HepG2 (cell line): Measurements from ENCODE around the gene C6orf58. TPM values are rescaled to one million over a fixed set of nuclear protein-coding genes. Genes with fewer than 3 reads are reported as not detected.

Source experiments
- ATAC-seq: fragments of 200-7000 bp; cut with Tn5 transposase; 3 replicates; pipeline ENCODE4 v1.9.1; 2020; ENCODE audit warnings: mild to moderate bottlenecking, moderate library complexity
- BruUV-seq: library from RNA; stranded (reverse); fragments of 400-500 nt; replicated peaks from 2 replicates; lab custom pipeline; 2021; lab: Mats Ljungman, UMichigan
- CTCF ChIA-PET: fragments of 300-600 bp; formaldehyde crosslinking; extraction: SDS; loops from one replicate; lab custom pipeline; 2021; ENCODE audit warnings: low total read pairs, inconsistent platforms, low intra/inter-chr PET ratio; lab: Yijun Ruan, JAX
- POLR2A ChIA-PET: fragments of 350-600 bp; sonication (Branson Sonifier 250); formaldehyde crosslinking; loops from one replicate; lab custom pipeline; 2020; ENCODE audit warnings: antibody characterized with exemption, inconsistent platforms; lab: Yijun Ruan, JAX
- DNase-seq: peaks from one replicate; pipeline ENCODE4 v3.0.0-alpha.2; 2015; ENCODE audit warnings: low spot score
- FAIRE-seq: peaks from 3 replicates; lab custom pipeline; 2011; peaks lifted over from hg19 to GRCh38; lab: Jason Lieb, UNC
- H2AFZ ChIP-seq: one replicate; pipeline ENCODE4 v1.6.1; 2011; ENCODE audit warnings: low read length, inconsistent platforms
- H3K27ac ChIP-seq: fragments of 300-600 bp; 3 replicates; pipeline ENCODE4 v1.8.0; 2011; ENCODE audit warnings: mixed run types, mild to moderate bottlenecking, mixed read lengths, low read length, inconsistent platforms; ENCODE audit not compliant: insufficient read depth; ENCODE audit errors: extremely low read length
- H3K27me3 ChIP-seq, 2 experiments: fragments of 200-600 bp in 1 of 2; 2 replicates in 1 of 2; 3 replicates in 1 of 2; pipeline versions ENCODE4 v1.6.0 to v1.8.0; 2011; ENCODE audit warnings: low read length in 2 of 2, mild to moderate bottlenecking in 2 of 2, moderate library complexity in 2 of 2, inconsistent platforms in 1 of 2; ENCODE audit not compliant: insufficient read depth in 2 of 2, control insufficient read depth in 1 of 2
- H3K36me3 ChIP-seq, 2 experiments: fragments of 200-600 bp in 1 of 2; replicated peaks in 1 of 2; 2 replicates in 1 of 2; 3 replicates in 1 of 2; pipeline versions ENCODE4 v1.5.1 to v1.8.0; 2011; ENCODE audit warnings: low read length in 2 of 2, inconsistent platforms in 1 of 2; ENCODE audit not compliant: insufficient read depth in 2 of 2, control insufficient read depth in 1 of 2
- H3K4me1 ChIP-seq: 2 replicates; pipeline ENCODE4 v1.5.1; 2012; ENCODE audit warnings: low read length, inconsistent platforms; ENCODE audit not compliant: insufficient read depth
- H3K4me2 ChIP-seq: 2 replicates; pipeline ENCODE4 v1.6.0; 2011; ENCODE audit warnings: low read depth, low read length, inconsistent platforms
- H3K4me3 ChIP-seq, 3 experiments: fragments of 200-600 bp in 1 of 3; sonication (generic), shearing (Covaris generic) in 1 of 3; replicated peaks in 1 of 3; 2 replicates each; pipeline ENCODE4 v1.5.1; 2011 to 2016; ENCODE audit warnings: low read length in 3 of 3, inconsistent platforms in 2 of 3, low read depth in 2 of 3, mild to moderate bottlenecking in 2 of 3, control low read depth in 1 of 3, mixed read lengths in 1 of 3; ENCODE audit not compliant: insufficient read depth in 1 of 3
- H3K79me2 ChIP-seq: one replicate; pipeline ENCODE4 v1.6.1; 2011; ENCODE audit warnings: low read length, inconsistent platforms; ENCODE audit not compliant: insufficient read depth
- H3K9ac ChIP-seq: 2 replicates; pipeline ENCODE4 v1.6.0; 2011; ENCODE audit warnings: mild to moderate bottlenecking, low read depth, low read length, inconsistent platforms; ENCODE audit not compliant: insufficient read depth
- H3K9me3 ChIP-seq: 2 replicates; pipeline ENCODE4 v1.5.1; 2012; ENCODE audit warnings: mild to moderate bottlenecking, low read length
- H4K20me1 ChIP-seq: 2 replicates; pipeline ENCODE4 v1.6.0; 2011; ENCODE audit warnings: inconsistent platforms, mild to moderate bottlenecking, low read length, moderate library complexity; ENCODE audit not compliant: insufficient read depth
- HDAC2 ChIP-seq: sonication (generic); formaldehyde crosslinking; IDR thresholded peaks from 2 replicates; pipeline ENCODE4 v1.4.0; 2020; ENCODE audit warnings: missing genetic modification reagents
- MIER2 ChIP-seq: IDR thresholded peaks from 2 replicates; pipeline ENCODE4 v1.6.1; 2016; ENCODE audit warnings: missing biosample characterization, missing genetic modification reagents
- RAD51 ChIP-seq: fragments of 450-650 bp; IDR thresholded peaks from 2 replicates; pipeline ENCODE4 v1.6.1; 2016; ENCODE audit warnings: borderline replicate concordance
- USF2 ChIP-seq, 2 experiments: sonication (generic) in 1 of 2; formaldehyde crosslinking in 1 of 2; IDR thresholded peaks; 2 replicates each; pipeline versions ENCODE4 v1.5.1 to v1.6.1; 2011 to 2020; ENCODE audit warnings: borderline replicate concordance in 1 of 2, low read depth in 1 of 2, low read length in 1 of 2, mild to moderate bottlenecking in 1 of 2, missing genetic modification reagents in 1 of 2, moderate library complexity in 1 of 2
- WGBS: methylation state at CpG from one replicate; pipeline ENCODE4 v1.1.6; 2017; ENCODE audit warnings: low lambda C conversion rate; 5-methylcytosine and 5-hydroxymethylcytosine counted together
- in situ Hi-C: cut with HindIII; loops from 2 replicates; pipeline ENCODE4 v1.10.0; 2017; ENCODE audit warnings: low pct_unique_long_range_greater_than_20kb; ENCODE audit not compliant: extremely low pct_ligation_motif_present
- intact Hi-C: fragments of 100-400 bp; cut with micrococcal nuclease; formaldehyde crosslinking; loops from one replicate; pipeline ENCODE4 v1.10.0; 2022; ENCODE audit not compliant: unreplicated experiment
- polyA plus RNA-seq, 8 experiments: library from polyadenylated mRNA; depleted of rRNA in 3 of 8; stranded (reverse) in 7 of 8; unstranded in 1 of 8; fragments of >200 nt; fragmentation: Illumina TruSeq in 4 of 8; extraction: Trizol in 4 of 8; gene quantifications; 2 replicates each; pipeline versions ENCODE4 v1.2.1 to v1.2.3, GENCODE V29; 2011 to 2016; ENCODE audit warnings: low read depth in 4 of 8, missing spikeins in 1 of 8, mixed read lengths in 1 of 8; ENCODE audit not compliant: insufficient read depth in 1 of 8
- total RNA-seq, 5 experiments: library from RNA; depleted of rRNA; stranded (reverse); fragments of >200 nt; fragmentation: Illumina TruSeq; extraction: Trizol; gene quantifications; 2 replicates each; pipeline ENCODE4 v1.2.3, GENCODE V29; 2016; ENCODE audit warnings: low read depth in 1 of 5
- TF ChIP-seq, protein P1 (sequence below): sonication (generic); formaldehyde crosslinking; IDR thresholded peaks from 2 replicates; pipeline ENCODE4 v1.5.0; 2020; ENCODE audit warnings: mild to moderate bottlenecking, missing genetic modification reagents

Gene C6orf58
- total and polyA plus RNA-seq, 2 of the 13 experiments (the other 11 are each of a cell fraction or from before 2014, with no cell fraction given): not detected

GRCh38 chr6:127564761-127565160 is 12.2 kb upstream of the C6orf58 start:
- Histone ChIP-seq H3K4me2 (no peak overlapping the region), H3K4me3 (no peak overlapping the region), H3K4me1 (no peaks in the 10 kb centered on the region), H3K27ac (no peak overlapping the region), H4K20me1 (no peaks in the 10 kb centered on the region), H3K9me3 (no peaks in the 10 kb centered on the region), H3K9ac (no peak overlapping the region), H2AFZ (no peak overlapping the region), H3K36me3 (no peaks in the 10 kb centered on the region), H3K27me3 (no peaks in the 10 kb centered on the region), H3K79me2 (no peaks in the 10 kb centered on the region)
- ChIA-PET CTCF (no interaction called here), POLR2A (no interaction called here)
- no TSS peak for BruUV-seq
- intact Hi-C loops: no loop called here
- FAIRE-seq: no peak
- WGBS: 4% methylated on average over 3 of the region's 3 CpGs
- TF ChIP-seq USF2 (IDR thresholded peaks at IDR 0.05; ENCODE audit: low read depth, low read length) (peak; percentile 57; the same call in 1 of the 2 replicates), USF2 (CRISPR knock-in tag; IDR thresholded peaks at IDR 0.05; ENCODE audit: borderline replicate concordance) (no peak), HDAC2 (no peak), RAD51 (peak; percentile 79; the same call in 1 of the 2 replicates)
- in situ Hi-C loops: no loop called here
- DNase-seq: no peak
- no peak for ATAC-seq

GRCh38 chr6:127566119-127566518 is 10.9 kb upstream of the C6orf58 start:
- Histone ChIP-seq H2AFZ (no peak overlapping the region), H3K9me3 (no peaks in the 10 kb centered on the region), H3K27ac (no peak overlapping the region), H3K4me2 (no peak overlapping the region)
- ATAC-seq: no peak
- CTCF ChIA-PET: no interaction called here
- no peak for DNase-seq
- in situ Hi-C loops: no loop called here
- TF ChIP-seq, protein P1, sequence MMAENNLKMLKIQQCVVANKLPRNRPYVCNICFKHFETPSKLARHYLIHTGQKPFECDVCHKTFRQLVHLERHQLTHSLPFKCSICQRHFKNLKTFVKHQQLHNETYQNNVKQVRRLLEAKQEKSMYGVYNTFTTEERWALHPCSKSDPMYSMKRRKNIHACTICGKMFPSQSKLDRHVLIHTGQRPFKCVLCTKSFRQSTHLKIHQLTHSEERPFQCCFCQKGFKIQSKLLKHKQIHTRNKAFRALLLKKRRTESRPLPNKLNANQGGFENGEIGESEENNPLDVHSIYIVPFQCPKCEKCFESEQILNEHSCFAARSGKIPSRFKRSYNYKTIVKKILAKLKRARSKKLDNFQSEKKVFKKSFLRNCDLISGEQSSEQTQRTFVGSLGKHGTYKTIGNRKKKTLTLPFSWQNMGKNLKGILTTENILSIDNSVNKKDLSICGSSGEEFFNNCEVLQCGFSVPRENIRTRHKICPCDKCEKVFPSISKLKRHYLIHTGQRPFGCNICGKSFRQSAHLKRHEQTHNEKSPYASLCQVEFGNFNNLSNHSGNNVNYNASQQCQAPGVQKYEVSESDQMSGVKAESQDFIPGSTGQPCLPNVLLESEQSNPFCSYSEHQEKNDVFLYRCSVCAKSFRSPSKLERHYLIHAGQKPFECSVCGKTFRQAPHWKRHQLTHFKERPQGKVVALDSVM: no peak
- no peak for TF ChIP-seq MIER2 (CRISPR knock-in tag)
- TF ChIP-seq, all 625 proteins: peak for 0
- no TSS peak for BruUV-seq
- H4K20me1 ChIP-seq: no peaks in the 10 kb centered on the region
- no peaks in the 10 kb centered on the region for H3K4me1 ChIP-seq
- no peak overlapping the region for H3K4me3 ChIP-seq
- intact Hi-C loops: no loop called here
- no peaks in the 10 kb centered on the region for H3K79me2 ChIP-seq
- no peak for FAIRE-seq
- H3K9ac ChIP-seq: no peak overlapping the region
- POLR2A ChIA-PET: no interaction called here
- H3K27me3 ChIP-seq: no peaks in the 10 kb centered on the region
- H3K36me3 ChIP-seq: no peaks in the 10 kb centered on the region
